GM18507 (cell line): ENCODE results near the gene SPARCL1.
A peak's percentile ranks its signal among the peaks of the same experiment; 100 is the strongest.
"Not testable (repeated sequence)": the region's sequence is repeated elsewhere in the genome, so short reads cannot be mapped to it uniquely, and the experiment has no call there.

Experiments used
- DNase-seq: peaks from one replicate; pipeline ENCODE4 v3.0.0; 2011; ENCODE audit warnings: low read depth; ENCODE audit not compliant: insufficient read length; ENCODE audit errors: extremely low spot score
- FAIRE-seq: peaks from 2 replicates; lab custom pipeline; 2011; peaks lifted over from hg19 to GRCh38; lab: Jason Lieb, UNC

SPARCL1 gene

DNA sequence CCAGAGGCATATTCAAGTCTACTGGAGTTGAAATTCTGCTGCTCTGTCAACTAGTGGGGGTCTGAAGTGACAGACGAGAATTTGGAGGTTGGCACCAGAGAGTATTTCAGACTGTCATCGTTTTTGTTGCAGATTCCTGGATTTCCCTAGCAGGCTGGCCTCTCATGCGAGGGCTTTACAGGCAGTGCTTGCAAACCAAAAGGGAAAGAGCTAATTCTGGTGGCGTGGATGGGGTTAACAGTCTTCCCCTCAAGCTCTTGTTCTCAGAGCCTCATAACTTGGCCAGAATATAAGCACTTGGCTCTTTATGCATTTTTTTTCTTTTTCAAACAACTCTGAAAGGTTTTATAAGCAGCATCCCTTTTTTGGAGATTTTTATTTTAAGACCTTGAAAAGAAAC lies at the start of gene SPARCL1:
TSS of gene SPARCL1 (minus strand) at position 190 of the 400 bp plus-strand sequence. CDS start 29,802 bp downstream, outside the sequence.
- FAIRE-seq (no peak), DNase-seq (no peak)

DNA sequence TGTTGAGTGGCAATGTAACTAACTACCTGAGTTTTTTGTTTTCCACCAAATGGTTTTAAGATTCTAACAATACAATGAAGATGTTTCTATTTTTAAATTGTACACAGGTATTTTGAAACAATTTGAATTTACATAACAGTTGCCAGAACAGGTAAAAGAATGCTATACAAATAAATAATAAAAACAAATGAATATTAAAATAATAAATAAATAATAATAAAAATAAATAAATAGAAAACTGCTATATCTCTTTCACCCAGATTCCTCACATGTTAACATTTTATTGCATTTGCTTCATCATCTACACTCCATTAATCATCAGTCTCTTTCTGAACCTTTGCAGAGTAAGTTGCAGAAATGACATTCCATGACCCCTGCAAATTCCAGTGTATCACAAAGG lies 46.8 kb upstream of the SPARCL1 start:
- no peak for DNase-seq
- no peak for FAIRE-seq

DNA sequence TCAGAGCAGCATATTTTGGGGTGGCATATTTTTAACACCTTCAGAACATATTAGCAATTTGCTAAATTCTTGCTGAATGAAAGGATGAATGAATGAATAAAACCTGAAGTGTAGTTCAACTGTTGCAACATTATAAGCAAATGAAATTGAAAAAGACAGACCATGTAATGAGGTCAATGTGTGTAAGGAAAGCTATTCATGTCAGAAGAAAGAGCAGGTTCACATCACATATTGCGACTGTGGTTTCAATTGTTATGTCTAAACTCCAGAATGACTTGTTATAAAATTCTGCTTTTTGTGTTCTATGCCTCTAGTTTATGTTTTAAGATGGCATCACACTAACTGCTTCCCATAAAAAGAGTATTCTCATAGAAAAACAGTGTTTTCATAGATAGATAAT lies 46.2 kb upstream of the SPARCL1 start:
- DNase-seq, result no peak
- FAIRE-seq, result no peak

GRCh38 chr4:87574996-87575395 lies 45.8 kb upstream of the SPARCL1 start:
- DNase-seq (no peak), FAIRE-seq (no peak)

DNA sequence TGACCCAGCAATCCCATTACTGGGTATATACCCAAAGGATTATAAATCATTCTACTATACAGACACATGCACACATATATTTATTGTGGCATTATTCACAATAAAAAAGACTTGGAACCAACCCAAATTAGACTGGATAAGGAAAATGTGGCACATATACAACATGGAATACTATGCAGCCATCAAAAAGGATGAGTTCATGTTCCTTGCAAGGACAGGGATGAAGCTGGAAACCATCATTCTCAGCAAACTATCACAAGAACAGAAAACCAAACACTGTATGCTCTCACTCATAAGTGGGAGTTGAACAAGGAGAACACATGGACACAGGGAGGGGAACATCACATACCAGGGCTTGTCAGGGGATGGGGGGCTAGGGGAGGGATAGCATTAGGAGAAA lies 45.2 kb upstream of the SPARCL1 start:
- FAIRE-seq, DNase-seq: not testable (repeated sequence)

DNA sequence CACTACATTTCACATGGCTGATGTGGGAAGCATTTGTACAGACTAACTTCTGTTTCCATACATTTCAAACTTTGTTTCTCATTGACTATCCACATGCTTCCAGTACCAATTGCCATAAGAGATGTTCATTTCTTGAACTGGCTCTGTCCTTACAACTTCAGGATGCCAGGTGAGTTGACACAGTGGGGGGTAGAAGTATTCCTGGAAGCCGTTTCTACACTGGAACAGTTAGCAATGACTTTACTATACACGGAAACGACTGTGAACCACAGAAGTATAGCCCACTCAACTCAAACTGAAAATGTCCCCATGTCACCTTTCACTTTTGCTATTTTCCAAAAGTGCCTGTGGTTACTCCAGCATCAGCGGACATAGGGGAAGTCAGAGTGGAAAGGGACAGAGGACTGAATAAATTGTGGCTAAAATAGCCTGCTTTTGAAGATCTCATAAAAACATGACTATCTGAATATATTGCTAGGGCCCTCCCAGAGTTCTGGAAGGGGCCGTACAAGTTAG lies 41.2 kb upstream of the SPARCL1 start:
- FAIRE-seq, result no peak

DNA sequence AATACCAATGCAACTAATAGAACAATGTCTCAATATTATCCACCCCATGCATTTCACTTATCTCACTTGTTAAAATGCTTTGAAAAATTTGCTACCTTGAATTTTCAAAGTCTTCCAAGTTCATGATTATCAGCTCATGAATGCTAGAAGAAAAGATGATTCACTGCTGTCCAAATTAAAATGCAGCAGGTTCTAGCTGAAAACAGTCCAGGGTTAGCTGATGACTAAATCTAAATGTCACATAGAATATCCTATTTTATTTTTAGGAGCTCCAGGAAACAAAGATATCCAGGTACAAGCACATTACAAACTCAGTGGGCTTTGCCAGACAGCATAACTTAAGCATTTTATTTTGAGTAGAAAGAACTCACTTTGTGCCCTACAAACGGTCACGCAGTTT lies 38.0 kb upstream of the SPARCL1 start:
- DNase-seq (no peak), FAIRE-seq (no peak)

More for the DNA sequence above, 41.2 kb upstream of the SPARCL1 start:
- DNase-seq, result no peak

DNA sequence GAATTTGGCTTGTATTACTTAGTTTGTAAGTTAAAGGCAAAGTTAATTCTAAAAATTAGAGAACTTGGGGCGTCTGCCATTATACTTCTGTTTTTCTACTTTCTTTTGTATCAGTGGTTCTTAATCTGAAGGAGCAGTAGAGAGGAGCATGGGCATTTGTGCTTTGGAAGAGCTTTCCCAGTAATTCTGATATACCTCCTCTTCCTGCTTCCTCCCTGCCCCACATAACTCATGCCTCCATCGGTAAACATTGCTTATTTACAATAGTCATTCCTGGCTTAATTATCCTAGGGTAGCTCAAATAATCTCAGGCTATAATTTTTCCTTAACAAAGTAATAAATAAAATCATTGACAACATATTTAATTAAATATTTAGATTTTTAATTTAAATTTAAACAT lies 37.1 kb upstream of the SPARCL1 start:
- no peak for DNase-seq
- FAIRE-seq, result no peak

GRCh38 chr4:87565746-87566145 lies 36.6 kb upstream of the SPARCL1 start:
- FAIRE-seq (no peak), DNase-seq (no peak)

- FAIRE-seq (no peak), DNase-seq (no peak)
Measured at GRCh38 chr4:87560802-87561201, 31.6 kb upstream of the SPARCL1 start.

DNA sequence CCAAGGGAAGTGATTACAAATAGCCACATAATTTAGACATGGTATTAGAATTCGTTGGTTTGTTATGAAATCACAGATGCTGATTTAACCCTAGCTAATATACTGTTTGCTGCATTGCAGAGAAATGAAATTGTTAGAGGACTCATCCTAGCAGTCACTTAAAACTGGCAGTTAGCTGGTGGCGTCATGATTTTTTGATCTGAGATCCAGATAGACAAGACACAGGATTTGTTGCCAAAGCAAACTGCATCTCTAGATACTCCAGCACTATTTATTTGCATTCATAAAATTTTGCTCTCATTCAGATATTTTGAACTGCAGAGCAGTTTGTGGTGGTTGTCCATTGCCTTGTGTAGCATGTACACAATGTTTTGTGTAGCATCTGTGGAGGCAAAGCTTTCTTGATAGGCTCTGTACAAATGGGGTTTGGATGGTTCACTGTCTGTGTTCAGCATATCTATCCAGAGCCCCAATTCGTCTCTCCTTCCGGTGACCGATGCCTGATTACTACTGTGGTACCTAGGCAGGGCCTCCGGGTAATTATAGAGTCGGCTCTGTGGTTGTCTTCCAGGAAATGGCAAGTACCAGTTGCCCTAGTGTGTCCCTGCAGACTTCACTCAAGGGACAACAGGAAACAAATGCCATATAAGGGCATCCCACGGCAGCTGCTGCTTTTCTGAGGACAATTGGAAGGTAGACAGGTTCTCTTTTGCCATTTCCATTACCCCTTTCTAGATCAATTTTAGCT lies 30.1 kb upstream of the SPARCL1 start:
- FAIRE-seq, result peak; percentile 68

DNA sequence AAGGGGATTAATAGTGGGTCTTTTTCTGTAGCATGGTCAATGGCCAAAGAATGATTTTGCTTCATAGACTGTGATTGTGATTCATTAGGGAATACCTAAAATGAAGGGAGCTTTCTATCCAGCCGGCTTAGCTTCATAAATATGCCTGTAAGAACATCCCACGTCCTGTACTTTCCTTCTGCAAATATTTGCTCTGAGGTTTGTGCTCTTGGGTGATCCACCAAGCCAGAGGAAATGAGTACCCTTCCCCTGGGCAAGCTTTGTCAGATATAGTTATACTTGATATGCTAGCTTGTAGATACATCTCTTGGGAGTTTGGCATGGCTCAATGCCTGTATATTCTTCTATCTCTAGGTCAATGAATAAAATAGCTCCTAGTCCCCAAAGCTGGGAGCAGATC lies 28.2 kb upstream of the SPARCL1 start:
- DNase-seq (no peak), FAIRE-seq (no peak)

More for the DNA sequence above, 30.1 kb upstream of the SPARCL1 start:
- peak; percentile 14 for DNase-seq

DNA sequence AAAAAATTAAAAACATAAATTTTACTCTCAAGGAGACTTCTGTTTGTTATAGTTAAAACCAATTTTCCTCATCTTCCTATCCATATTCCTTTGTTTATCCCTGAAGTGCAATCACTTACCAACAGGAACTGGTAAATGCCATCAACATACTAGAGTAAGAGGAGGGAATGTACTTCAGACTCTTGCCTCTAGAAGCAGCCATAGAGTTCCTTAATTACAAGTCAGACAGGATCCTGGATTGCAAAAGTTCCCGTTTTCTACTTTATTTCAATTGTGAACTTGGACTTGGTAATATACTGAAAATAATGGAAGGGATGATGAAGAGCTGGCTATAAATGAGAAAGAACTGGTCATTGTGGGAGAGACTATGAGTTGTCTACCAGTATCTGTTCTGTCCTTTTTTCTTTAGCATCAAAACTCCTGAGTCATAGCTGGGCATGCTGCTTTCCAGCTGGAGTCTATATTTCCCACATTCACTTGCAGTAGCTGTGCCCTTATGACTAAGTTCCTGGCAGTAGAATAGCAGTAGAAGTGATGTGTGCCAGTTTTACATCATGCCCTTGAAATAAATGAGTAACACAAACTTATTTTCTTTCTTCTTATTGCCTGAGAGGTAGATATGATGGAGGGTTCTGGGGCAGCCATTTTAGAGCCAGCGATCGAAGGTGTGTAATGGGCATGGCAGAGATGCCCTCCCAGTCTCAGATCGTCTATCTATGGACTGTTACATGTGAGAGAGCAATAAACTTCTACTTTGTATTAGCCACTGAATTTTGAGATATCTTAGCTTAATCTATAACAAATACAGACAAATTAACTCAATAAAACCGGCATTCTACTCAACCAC lies 26.8 kb upstream of the SPARCL1 start:
- FAIRE-seq (no peak), DNase-seq (no peak)

DNA sequence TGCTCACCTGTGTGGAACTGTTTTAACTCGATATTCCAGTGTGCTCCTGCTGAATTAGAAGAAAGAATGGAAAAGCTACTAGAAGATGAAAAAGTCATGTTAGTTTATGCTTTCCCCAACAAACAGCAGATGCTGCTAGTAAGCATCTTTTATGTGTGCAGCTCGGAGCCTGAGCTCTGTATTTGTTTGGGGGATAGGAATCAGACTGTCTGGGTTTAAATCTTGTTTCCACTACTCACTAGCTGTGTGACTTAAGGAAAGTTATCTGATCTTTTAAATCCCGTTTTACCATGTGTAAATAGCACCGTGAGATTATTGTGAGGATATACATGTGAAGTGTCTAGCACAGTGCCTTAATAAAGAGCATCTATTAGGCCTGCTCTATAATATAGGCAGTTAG lies 24.0 kb upstream of the SPARCL1 start:
- DNase-seq, result no peak
- FAIRE-seq, result no peak

DNA sequence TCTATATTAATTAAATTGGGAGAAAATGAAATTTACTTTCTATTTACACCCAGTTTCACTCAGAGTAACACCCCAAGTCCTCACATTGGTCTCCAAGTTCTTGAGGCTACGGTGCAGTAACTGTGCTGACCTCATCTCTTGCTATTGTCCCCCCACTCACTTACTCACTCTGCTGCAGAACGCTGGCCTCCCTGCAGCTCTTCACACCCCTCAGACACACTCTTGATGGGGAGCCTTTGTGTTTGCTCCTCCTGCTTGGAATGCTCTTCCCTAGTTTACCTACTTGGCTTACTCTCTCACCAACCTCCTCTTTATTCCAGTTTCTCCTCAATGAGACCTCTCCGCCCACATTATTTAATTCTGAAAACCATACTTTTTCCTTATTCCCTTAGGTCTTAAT lies 22.2 kb upstream of the SPARCL1 start:
- FAIRE-seq (no peak), DNase-seq (no peak)

DNA sequence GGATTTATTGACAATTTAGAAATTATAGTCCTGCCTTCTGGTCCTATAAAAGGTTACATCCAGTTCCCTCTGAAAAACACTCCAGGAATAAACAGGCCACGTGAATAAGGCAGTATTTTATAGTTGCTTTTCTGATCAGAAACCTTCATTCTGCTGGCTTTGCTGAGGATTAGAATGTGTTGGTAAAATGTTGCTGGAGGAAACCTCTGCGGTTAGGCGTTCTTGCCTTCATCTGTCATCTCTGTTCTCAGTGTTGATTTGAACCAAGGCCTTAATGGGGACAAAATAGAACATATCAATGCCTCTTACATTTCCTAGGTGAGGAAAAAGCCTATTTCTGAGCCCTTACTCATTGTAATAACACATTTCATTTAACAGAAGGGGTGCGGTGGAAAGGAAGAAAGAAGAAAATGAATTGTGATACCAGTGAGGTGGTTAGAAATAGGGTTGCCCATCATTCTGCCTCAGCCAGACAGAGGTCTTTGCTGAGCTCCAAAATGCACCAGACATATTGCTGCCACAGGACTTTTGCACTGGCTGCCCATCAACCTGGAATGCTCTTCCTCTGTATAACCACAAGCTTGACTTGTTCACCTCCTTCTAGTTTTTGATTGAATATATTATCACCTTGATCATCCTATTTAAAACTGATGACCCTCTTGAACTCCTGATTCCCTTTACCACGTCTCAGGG lies 18.0 kb upstream of the SPARCL1 start:
- DNase-seq (no peak), FAIRE-seq (no peak)

DNA sequence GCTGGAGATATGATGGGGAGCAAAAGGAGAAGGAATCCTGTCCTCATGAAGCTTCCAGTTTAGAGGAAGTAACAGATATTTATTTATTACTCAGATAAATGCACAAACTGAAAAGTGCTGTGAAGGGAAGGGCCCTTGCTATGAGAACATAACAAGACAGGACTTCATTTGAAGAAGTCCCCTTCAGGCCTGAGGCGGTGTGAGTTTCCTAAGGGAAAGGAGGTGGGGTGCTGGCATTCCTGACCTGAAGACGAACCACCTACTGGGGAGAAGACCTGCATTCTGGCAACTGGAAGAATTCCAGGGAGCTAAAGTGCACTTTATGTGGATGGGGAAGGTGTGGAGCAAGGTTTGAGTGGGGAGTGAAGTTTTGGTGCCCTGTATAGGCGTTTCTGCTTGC lies 15.9 kb upstream of the SPARCL1 start:
- no peak for DNase-seq
- no peak for FAIRE-seq

GRCh38 chr4:87543835-87544461 lies 14.8 kb upstream of the SPARCL1 start:
- DNase-seq (no peak), FAIRE-seq (no peak)

- DNase-seq, result no peak
- no peak for FAIRE-seq
Measured at GRCh38 chr4:87542734-87543312, 13.6 kb upstream of the SPARCL1 start.
